ENCODE results near the gene OR10A4.
"Not testable (repeated sequence)": the region's sequence is repeated elsewhere in the genome, so short reads cannot be mapped to it uniquely, and the experiment has no call there.

OR10A4 gene

GRCh38 chr11:6898911-6899310, 22.5 kb downstream of the OR10A4 start:
- no peak for DNase-seq (ENCODE audit: low read depth)

- DNase-seq (ENCODE audit: low read depth): no peak
These were observed 24.0 kb downstream of the OR10A4 start for GRCh38 chr11:6900327-6900999.

GRCh38 chr11:6904804-6905203, 28.4 kb downstream of the OR10A4 start:
- DNase-seq (ENCODE audit: low read depth): not testable (repeated sequence)

GRCh38 chr11:6911378-6911777, 35.0 kb downstream of the OR10A4 start:
- no peak for DNase-seq (ENCODE audit: low read depth)

GRCh38 chr11:6911948-6912347, 35.5 kb downstream of the OR10A4 start:
- DNase-seq (ENCODE audit: low read depth): no peak

GRCh38 chr11:6919698-6920097, 43.3 kb downstream of the OR10A4 start:
- DNase-seq (ENCODE audit: low read depth): no peak

GRCh38 chr11:6920702-6921101, 44.3 kb downstream of the OR10A4 start, which contains the start of gene OR2D3:
OR2D3 (plus strand) TSS chr11:6921002; CDS start chr11:6921002, 0 bp downstream.
- no peak for DNase-seq (ENCODE audit: low read depth)

GRCh38 chr11:6925007-6925577, 48.7 kb downstream of the OR10A4 start:
- no peak for DNase-seq (ENCODE audit: low read depth)

- no peak for DNase-seq (ENCODE audit: low read depth)
These were observed 49.3 kb downstream of the OR10A4 start for GRCh38 chr11:6925636-6926207.

GRCh38 chr11:6926208-6927029, 50.0 kb downstream of the OR10A4 start, which contains the start of gene ZNF215:
ZNF215 (plus strand) TSS chr11:6926426; CDS start chr11:6932273, 5,847 bp downstream.
- DNase-seq (ENCODE audit: low read depth): peak; percentile 61

- DNase-seq (ENCODE audit: low read depth): no peak
These were observed 50.7 kb downstream of the OR10A4 start for GRCh38 chr11:6927030-6927617.
